Hematopoietic multipotent progenitor cell treated with erythropoietin and hydrocortisone succinate and interleukin-3 and kit ligand, for 8 days (in vitro differentiated cells): ENCODE results near the gene C1QTNF2.

Experiments used
- DNase-seq: peaks from one replicate; pipeline ENCODE4 v3.0.0-alpha.2; 2015

The C1QTNF2 gene

DNA sequence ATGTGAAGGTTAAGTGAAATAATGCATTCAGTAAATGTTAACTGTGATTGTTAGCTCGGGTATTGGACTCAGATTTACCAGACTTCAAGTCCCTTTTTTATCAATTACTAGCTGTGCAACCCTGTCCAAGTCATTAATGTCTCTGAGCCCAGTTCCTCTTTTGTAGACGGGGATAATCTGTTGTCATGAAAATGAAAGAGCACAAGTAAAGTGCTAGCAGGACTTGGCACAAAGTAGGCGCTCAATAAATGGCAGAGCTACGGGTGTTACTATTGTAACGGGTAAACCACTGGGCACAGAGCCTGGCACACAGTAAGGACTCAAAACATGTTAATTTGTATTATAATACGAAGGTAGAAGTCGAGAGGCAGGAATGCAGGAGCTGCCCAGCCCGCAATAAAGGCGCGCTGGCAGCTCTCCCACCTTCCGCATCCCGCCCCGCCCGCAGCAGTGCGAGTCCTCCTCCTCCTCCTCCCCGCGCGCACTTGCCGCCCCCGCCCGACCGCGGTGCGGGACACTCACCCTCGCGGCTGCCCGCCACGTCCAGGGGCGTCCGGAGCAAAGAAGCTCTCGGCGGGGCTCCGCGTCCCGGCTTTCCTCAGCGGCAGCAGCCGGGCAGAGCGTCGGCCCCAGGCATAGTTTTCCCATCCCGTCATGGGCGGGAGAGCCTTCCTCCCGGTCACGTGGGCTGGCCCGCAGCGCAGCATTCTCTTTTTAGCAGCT is at the start of gene C1QTNF2:
C1QTNF2 (minus strand) TSS at position 637 of the 723 bp plus-strand sequence. CDS start 15,615 bp downstream, outside the sequence.
- no peak for DNase-seq

- no peak for DNase-seq
These were observed 49.8 kb upstream of the C1QTNF2 start for GRCh38 chr5:160420331-160420610.

GRCh38 chr5:160419458-160420330 is 49.3 kb upstream of the C1QTNF2 start:
- DNase-seq = no peak

GRCh38 chr5:160418561-160419457 is 48.4 kb upstream of the C1QTNF2 start, which contains the start of gene SLU7:
Gene SLU7 (minus strand): TSS chr5:160419081. CDS start chr5:160415294, 3,787 bp downstream.
- DNase-seq = peak; percentile 92

- DNase-seq = peak; percentile 94
These were observed 29.3 kb upstream of the C1QTNF2 start, which contains the start of gene FAM200C for GRCh38 chr5:160399402-160400353. Gene FAM200C (minus strand): TSS chr5:160400054. CDS start chr5:160395490, 4,564 bp downstream.

- DNase-seq = no peak
These were observed 28.4 kb upstream of the C1QTNF2 start for GRCh38 chr5:160398806-160399205.

GRCh38 chr5:160397492-160397891 is 27.1 kb upstream of the C1QTNF2 start:
- no peak for DNase-seq

DNA sequence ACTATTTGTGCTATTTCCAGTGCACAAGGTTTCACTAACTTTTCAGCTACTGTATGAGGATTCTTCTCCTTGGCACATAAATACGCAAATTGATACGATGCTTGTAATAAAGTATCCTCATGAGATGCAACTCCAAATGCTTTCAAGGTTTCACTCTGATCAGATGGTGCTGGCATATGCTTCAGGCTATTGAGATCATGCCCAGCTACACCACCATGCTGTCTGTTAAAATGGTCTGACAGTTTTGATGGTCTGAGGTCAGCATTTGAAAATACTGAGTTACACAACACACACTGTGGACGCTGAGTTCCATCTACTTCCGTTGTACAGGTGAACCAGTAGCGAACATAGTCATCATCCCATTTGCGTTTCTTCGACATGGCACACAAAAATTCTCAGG is 24.7 kb upstream of the C1QTNF2 start:
- DNase-seq = no peak

GRCh38 chr5:160390787-160391696 is 20.6 kb upstream of the C1QTNF2 start:
- DNase-seq = peak; percentile 61

DNA sequence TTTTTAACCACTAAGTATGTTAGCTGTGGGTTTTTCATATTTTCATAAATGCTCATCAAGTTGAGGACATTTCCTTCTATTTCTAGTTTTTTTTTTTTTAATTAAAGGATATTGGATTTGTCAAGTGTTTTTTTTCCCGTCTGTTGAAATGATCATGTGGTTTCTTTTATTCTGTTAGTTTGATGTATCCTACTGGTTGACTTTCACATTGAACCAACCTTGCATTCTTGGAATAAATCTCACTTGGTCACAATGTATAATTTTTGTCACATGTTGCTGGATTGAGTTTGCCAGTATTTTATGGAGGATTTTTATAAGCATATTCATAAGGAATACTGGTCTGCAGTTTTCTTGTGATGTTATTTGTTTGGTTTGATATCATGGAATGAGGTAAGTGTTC is 17.0 kb upstream of the C1QTNF2 start:
- DNase-seq = no peak

DNA sequence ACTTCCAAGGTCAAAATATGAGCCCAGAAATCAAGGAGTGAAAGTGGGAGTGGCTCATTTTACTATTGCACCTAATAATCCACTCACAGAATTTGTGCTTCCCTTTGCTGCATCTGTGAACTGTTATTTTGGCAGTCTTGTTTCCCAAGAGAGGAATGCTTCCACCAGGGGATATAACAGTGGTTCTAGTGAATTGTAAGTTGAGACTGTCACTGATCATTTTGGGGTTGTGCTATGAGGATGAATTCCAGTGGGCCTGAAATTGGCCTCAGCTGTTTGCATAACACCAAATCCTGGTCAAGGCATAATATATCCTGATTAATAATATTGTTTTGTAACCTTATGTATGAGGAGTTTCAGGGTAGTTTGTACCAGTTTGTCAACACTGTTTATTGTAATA is 15.1 kb upstream of the C1QTNF2 start:
- DNase-seq = no peak

DNA sequence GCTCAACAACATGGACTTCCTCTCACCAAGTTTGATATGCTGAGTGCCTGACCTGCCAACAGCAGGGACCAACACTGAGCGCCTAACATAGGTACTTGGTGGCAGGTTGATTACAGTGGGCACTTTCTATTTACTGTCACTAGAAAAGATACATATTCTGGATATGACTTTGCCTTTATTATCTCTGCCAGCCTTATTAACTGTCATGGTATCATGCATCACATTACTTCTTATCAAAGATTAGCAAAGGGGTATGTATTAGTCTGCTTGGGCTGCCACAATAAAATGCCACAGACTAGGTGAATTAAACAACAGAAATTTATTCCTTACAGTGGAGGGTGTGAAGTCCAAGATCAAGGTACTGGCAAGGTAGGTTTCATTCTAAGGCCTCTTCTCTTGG is 14.3 kb upstream of the C1QTNF2 start:
- peak; percentile 75 for DNase-seq

DNA sequence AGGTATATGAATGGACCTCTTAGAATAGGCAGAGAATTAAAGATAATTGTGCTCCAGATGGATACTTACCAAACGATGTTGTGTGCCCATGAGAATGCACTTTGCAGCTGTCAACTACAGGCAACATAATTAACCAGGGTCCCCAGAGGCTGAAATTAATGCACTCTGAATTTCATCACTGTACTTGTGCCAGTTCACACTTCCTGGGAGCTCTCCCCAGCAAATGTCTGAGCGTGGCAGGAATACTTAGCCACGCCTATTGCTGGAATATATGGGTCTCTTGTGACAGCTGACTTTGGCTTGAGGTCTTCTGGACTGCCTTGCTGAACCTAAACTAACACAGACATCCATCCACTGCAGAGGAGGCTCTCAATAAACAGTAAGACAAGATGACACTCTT is 11.9 kb upstream of the C1QTNF2 start:
- no peak for DNase-seq

DNA sequence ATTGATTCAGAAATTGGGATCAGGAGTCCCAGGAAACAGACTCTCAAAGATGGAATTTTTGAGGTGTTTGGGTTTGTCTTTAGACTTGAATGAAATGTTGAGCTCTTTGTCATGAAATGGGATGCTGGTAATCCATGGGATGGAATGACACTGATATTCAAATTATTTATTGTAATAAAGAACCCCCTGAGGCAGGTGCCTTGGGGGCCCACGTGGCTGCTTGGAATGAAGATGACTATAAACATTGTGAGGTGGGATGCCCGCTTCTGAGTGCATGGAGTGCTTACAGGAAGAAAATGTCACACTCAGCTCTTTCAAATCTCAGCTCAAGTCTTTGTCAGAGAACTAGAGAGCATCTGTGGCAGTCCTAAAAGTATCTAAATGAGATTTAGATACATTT is 9.6 kb upstream of the C1QTNF2 start:
- DNase-seq = no peak

- no peak for DNase-seq
These were observed 9.1 kb upstream of the C1QTNF2 start for GRCh38 chr5:160379511-160379910.

- DNase-seq = peak; percentile 88
These were observed 7.9 kb upstream of the C1QTNF2 start for GRCh38 chr5:160378330-160378729.

- DNase-seq = no peak
These were observed 7.2 kb upstream of the C1QTNF2 start for GRCh38 chr5:160377651-160378050.

GRCh38 chr5:160376416-160376815 is 6.0 kb upstream of the C1QTNF2 start:
- no peak for DNase-seq

DNA sequence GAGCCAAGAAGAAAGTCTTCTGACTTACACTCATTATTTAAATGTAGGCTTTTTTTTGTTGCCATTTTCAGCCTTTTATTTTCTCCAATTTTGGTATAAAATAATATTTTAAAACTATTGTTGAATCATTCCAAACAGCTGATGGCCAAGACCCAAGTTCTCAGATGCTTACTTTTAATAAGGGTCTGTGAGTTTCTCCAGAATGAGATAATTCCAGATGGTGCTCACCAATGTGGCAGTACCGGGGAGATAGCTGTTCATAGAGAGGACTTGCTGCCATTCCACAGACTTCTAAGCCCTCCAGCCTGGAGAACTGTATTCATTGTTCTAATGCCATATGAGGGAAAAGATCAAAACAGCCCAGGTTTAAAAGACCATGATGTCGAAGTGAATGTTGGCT is 5.3 kb upstream of the C1QTNF2 start:
- DNase-seq = no peak

GRCh38 chr5:160375166-160375565 is 4.7 kb upstream of the C1QTNF2 start:
- DNase-seq = no peak

DNA sequence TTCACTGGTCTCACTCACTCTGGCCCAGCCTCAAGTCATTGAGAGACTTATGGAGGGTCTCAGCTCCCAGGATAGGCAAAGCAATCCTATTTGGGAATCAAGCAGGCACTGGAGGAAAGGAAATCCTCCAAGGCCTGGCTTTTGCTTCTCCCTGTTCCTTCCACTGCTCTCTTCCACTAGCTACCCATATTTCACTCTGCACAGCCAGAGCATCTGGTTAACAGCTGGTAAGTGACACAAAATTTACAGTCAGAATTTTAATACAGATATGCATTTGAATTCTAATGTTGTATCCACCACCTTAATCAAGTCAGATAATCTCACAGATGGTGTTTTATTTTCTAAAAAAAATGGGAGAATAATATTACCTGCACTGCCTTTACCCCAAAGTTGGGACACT is 868 bp upstream of the C1QTNF2 start:
- DNase-seq = no peak
